KMS-11 (cell line): ENCODE measurements around the gene KLHL41.
"Not testable (repeated sequence)": the region's sequence is repeated elsewhere in the genome, so short reads cannot be mapped to it uniquely, and the experiment has no call there.

ENCODE experiments used
- H2AFZ ChIP-seq: fragments of 200-600 bp; sonication (generic); 2 replicates; pipeline ENCODE4 v1.6.1; 2016; ENCODE audit warnings: antibody characterized with exemption, mixed run types, low read depth
- H3K27ac ChIP-seq: fragments of 200-600 bp; sonication (generic); 2 replicates; pipeline ENCODE4 v1.6.1; 2016; ENCODE audit warnings: mild to moderate bottlenecking, mixed run types
- H3K27me3 ChIP-seq: fragments of 200-600 bp; sonication (generic); 2 replicates; pipeline ENCODE4 v1.6.1; 2017; ENCODE audit warnings: mild to moderate bottlenecking, low read depth, mixed run types, moderate library complexity; ENCODE audit not compliant: insufficient read depth
- H3K36me3 ChIP-seq: fragments of 200-600 bp; sonication (generic); 2 replicates; pipeline ENCODE4 v1.6.1; 2017; ENCODE audit warnings: mild to moderate bottlenecking, mixed run types; ENCODE audit not compliant: insufficient read depth
- H3K4me1 ChIP-seq: fragments of 200-600 bp; sonication (generic); 2 replicates; pipeline ENCODE4 v1.6.1; 2016; ENCODE audit warnings: mild to moderate bottlenecking, low read depth, mixed run types; ENCODE audit not compliant: poor library complexity, severe bottlenecking
- H3K4me2 ChIP-seq: fragments of 200-600 bp; sonication (generic); 2 replicates; pipeline ENCODE4 v1.7.0; 2016; ENCODE audit warnings: mild to moderate bottlenecking, mixed run types
- H3K4me3 ChIP-seq: fragments of 200-600 bp; sonication (generic); IDR thresholded peaks from 2 replicates; pipeline ENCODE4 v1.6.1; 2017; ENCODE audit warnings: low read depth, low read length, mixed read lengths; ENCODE audit not compliant: insufficient read depth
- H3K79me2 ChIP-seq: fragments of 200-600 bp; sonication (generic); 2 replicates; pipeline ENCODE4 v1.6.1; 2016; ENCODE audit warnings: low read depth, mixed run types; ENCODE audit not compliant: insufficient read depth
- H3K9ac ChIP-seq: fragments of 200-600 bp; sonication (generic); 2 replicates; pipeline ENCODE4 v1.6.1; 2016; ENCODE audit warnings: mild to moderate bottlenecking, mixed run types
- H4K20me1 ChIP-seq: fragments of 200-600 bp; sonication (generic); 2 replicates; pipeline ENCODE4 v1.6.1; 2016; ENCODE audit warnings: mild to moderate bottlenecking, mixed run types; ENCODE audit not compliant: insufficient read depth
- CTCF ChIP-seq: fragments of 200-600 bp; sonication (generic); conservative IDR thresholded peaks from 2 replicates; pipeline ENCODE4 v1.6.1; 2017; ENCODE audit warnings: low read depth, mild to moderate bottlenecking, antibody characterized with exemption, low read length, moderate library complexity, mixed read lengths

Gene KLHL41

GRCh38 chr2:169523681-169524080, 14.2 kb downstream of the KLHL41 start:
- no peaks in the 10 kb centered on the region for H3K27me3 ChIP-seq
- H4K20me1 ChIP-seq, result no peaks in the 10 kb centered on the region
- H3K27ac ChIP-seq, result no peak overlapping the region
- H3K36me3 ChIP-seq, result no peaks in the 10 kb centered on the region
- no peaks in the 10 kb centered on the region for H3K79me2 ChIP-seq
- no peak for TF ChIP-seq CTCF
- no peaks in the 10 kb centered on the region for H3K4me1 ChIP-seq
- H3K4me2 ChIP-seq, result no peak overlapping the region
- no peak overlapping the region for H2AFZ ChIP-seq
- no peak overlapping the region for H3K4me3 ChIP-seq
- H3K9ac ChIP-seq, result no peak overlapping the region

GRCh38 chr2:169525434-169525833, 15.9 kb downstream of the KLHL41 start:
- H3K36me3 ChIP-seq, result no peaks in the 10 kb centered on the region
- no peak for TF ChIP-seq CTCF
- H2AFZ ChIP-seq, result no peak overlapping the region
- H3K4me1 ChIP-seq, result no peaks in the 10 kb centered on the region
- no peaks in the 10 kb centered on the region for H4K20me1 ChIP-seq
- no peaks in the 10 kb centered on the region for H3K27me3 ChIP-seq
- no peak overlapping the region for H3K9ac ChIP-seq
- H3K4me3 ChIP-seq, result no peak overlapping the region
- no peak overlapping the region for H3K27ac ChIP-seq
- H3K4me2 ChIP-seq, result no peak overlapping the region
- no peaks in the 10 kb centered on the region for H3K79me2 ChIP-seq

- H3K79me2 ChIP-seq, result no peaks in the 10 kb centered on the region
- no peaks in the 10 kb centered on the region for H4K20me1 ChIP-seq
- no peak overlapping the region for H2AFZ ChIP-seq
- H3K4me1 ChIP-seq, result no peaks in the 10 kb centered on the region
- H3K27me3 ChIP-seq, result no peaks in the 10 kb centered on the region
- no peak for TF ChIP-seq CTCF
- no peak overlapping the region for H3K4me3 ChIP-seq
- H3K27ac ChIP-seq, result no peak overlapping the region
- no peak overlapping the region for H3K4me2 ChIP-seq
- no peak overlapping the region for H3K9ac ChIP-seq
- no peaks in the 10 kb centered on the region for H3K36me3 ChIP-seq
These were observed 16.9 kb downstream of the KLHL41 start for GRCh38 chr2:169526451-169526850.

GRCh38 chr2:169528271-169528701, 18.8 kb downstream of the KLHL41 start:
- TF ChIP-seq CTCF, result peak; percentile 93
- Histone ChIP-seq H3K9ac (no peak overlapping the region), H3K36me3 (no peaks in the 10 kb centered on the region), H3K79me2 (no peaks in the 10 kb centered on the region), H3K27me3 (no peaks in the 10 kb centered on the region), H4K20me1 (no peaks in the 10 kb centered on the region), H3K4me2 (no peak overlapping the region), H2AFZ (no peak overlapping the region), H3K27ac (no peak overlapping the region), H3K4me1 (no peaks in the 10 kb centered on the region), H3K4me3 (no peak overlapping the region)

GRCh38 chr2:169539460-169539859, 30.0 kb downstream of the KLHL41 start:
- not testable (repeated sequence) for H3K4me3 ChIP-seq, H2AFZ ChIP-seq, H3K27me3 ChIP-seq, H3K36me3 ChIP-seq, H3K4me1 ChIP-seq, H3K4me2 ChIP-seq, H4K20me1 ChIP-seq, H3K27ac ChIP-seq, H3K9ac ChIP-seq, H3K79me2 ChIP-seq
